SU-DHL-6 (cell line): ENCODE data around the gene UGGT2.
"Not testable (repeated sequence)": the region's sequence is repeated elsewhere in the genome, so short reads cannot be mapped to it uniquely, and the experiment has no call there.

Experiments used
- H2AFZ ChIP-seq: fragments of 200-600 bp; sonication (generic); 2 replicates; pipeline ENCODE4 v1.6.1; 2014; ENCODE audit warnings: low read depth, mild to moderate bottlenecking, moderate library complexity, mixed read lengths, antibody characterized with exemption, low read length; ENCODE audit not compliant: severe bottlenecking
- H3F3A ChIP-seq: fragments of 200-600 bp; shearing (Covaris generic); 2 replicates; pipeline ENCODE4 v1.6.0; 2016; ENCODE audit warnings: antibody characterized with exemption, mild to moderate bottlenecking; ENCODE audit not compliant: insufficient read depth
- H3K27ac ChIP-seq: fragments of 200-600 bp; sonication (generic); 2 replicates; pipeline ENCODE4 v1.5.1; 2016; ENCODE audit warnings: low read depth, mild to moderate bottlenecking, low read length, moderate library complexity, mixed read lengths
- H3K27me3 ChIP-seq: fragments of 200-600 bp; sonication (generic), shearing (Covaris generic); 2 replicates; pipeline ENCODE4 v1.6.0; 2014; ENCODE audit warnings: mild to moderate bottlenecking, low read length
- H3K36me3 ChIP-seq: fragments of 200-600 bp; sonication (generic); 2 replicates; pipeline ENCODE4 v1.6.1; 2014; ENCODE audit warnings: mild to moderate bottlenecking, low read length, mixed read lengths
- H3K4me2 ChIP-seq: fragments of 300-600, 200-600 bp; shearing (Covaris generic), sonication (generic); 2 replicates; pipeline ENCODE4 v1.6.0; 2014; ENCODE audit warnings: low read length, low read depth, mild to moderate bottlenecking; ENCODE audit not compliant: poor library complexity, severe bottlenecking
- H3K4me3 ChIP-seq: fragments of 200-600 bp; sonication (generic); 2 replicates; pipeline ENCODE4 v1.5.1; 2014; ENCODE audit warnings: antibody characterized with exemption, low read length, mild to moderate bottlenecking, mixed read lengths; ENCODE audit not compliant: insufficient read depth, poor library complexity, severe bottlenecking
- H3K79me2 ChIP-seq: fragments of 200-600 bp; sonication (generic); 2 replicates; pipeline ENCODE4 v1.6.1; 2014; ENCODE audit warnings: mild to moderate bottlenecking, low read length, moderate library complexity; ENCODE audit not compliant: insufficient read depth
- H3K9ac ChIP-seq: fragments of 200-600 bp; sonication (generic); 2 replicates; pipeline ENCODE4 v1.7.0; 2014; ENCODE audit warnings: mild to moderate bottlenecking, low read length
- H3K9me2 ChIP-seq: fragments of 200-600 bp; sonication (generic); replicated peaks from 2 replicates; pipeline ENCODE4 v1.6.1; 2014; ENCODE audit warnings: low read length; ENCODE audit not compliant: insufficient read depth
- H3K9me3 ChIP-seq: fragments of 200-600 bp; sonication (generic); 2 replicates; pipeline ENCODE4 v1.6.1; 2014; ENCODE audit warnings: low read length, mixed read lengths; ENCODE audit not compliant: insufficient read depth
- H4K20me1 ChIP-seq: fragments of 200-600 bp; sonication (generic); 2 replicates; pipeline ENCODE4 v1.6.1; 2014; ENCODE audit warnings: low read depth, mild to moderate bottlenecking, antibody characterized with exemption, low read length, moderate library complexity, mixed read lengths
- EZH2phosphoT487 ChIP-seq: fragments of 200-600 bp; sonication (generic), shearing (Covaris generic); conservative IDR thresholded peaks from 2 replicates; pipeline ENCODE4 v1.6.1; 2018; ENCODE audit warnings: mild to moderate bottlenecking, antibody characterized with exemption, low read length, moderate library complexity, mixed read lengths
- TF ChIP-seq, protein P1 (sequence below): fragments of 200-600 bp; sonication (generic); IDR thresholded peaks from one replicate; pipeline ENCODE4 v1.5.1; 2017; ENCODE audit warnings: antibody characterized with exemption, mild to moderate bottlenecking, low read length, moderate library complexity; ENCODE audit not compliant: insufficient read depth, poor library complexity, severe bottlenecking

The UGGT2 gene

DNA sequence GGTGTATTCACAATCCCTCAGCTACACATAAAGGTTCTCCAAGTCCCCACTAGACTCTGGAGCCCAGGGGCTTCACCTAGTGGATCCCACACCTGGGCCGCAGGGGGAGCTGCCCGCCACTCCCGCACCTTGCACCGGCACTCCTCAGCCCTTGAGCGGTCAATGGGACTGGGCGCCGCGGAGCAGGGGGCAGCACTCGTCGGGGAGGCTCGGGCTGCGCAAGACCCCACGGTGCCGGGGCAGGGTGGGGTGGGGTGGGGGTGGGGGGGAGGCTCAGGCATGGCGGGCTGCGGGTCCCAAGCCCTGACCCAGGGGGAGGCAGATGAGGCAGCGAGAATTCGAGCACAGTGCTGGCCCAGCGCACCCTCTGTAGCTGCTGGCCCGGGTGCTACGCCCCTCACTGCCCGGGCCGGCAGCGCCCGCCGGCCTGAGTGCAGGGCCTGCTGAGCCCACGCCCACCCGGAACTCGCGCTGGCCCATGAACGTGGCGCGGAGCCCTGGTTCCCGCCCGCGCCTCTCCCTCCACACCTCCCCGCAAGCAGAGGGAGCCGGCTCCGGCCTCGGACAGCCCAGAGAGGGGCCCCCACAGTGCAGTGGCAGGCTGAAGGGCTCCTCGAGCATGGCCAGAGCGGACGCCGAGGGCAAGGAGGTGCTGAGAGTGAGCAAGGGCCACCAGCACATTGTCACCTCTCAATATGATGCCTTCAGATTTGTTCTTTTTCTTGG, 121.7 kb downstream of the UGGT2 start:
- Histone ChIP-seq H3F3A (no peaks in the 10 kb centered on the region), H3K36me3 (peaks cover 3% of the 10 kb centered on the region; the same call in 1 of the 2 replicates), H3K27me3 (no peaks in the 10 kb centered on the region), H3K79me2 (no peaks in the 10 kb centered on the region), H3K9ac (no peak overlapping the region), H4K20me1 (no peaks in the 10 kb centered on the region), H3K4me2 (no peak overlapping the region), H3K27ac (no peak overlapping the region), H3K9me3 (no peaks in the 10 kb centered on the region), H3K4me3 (no peak overlapping the region), H3K9me2 (no peaks in the 10 kb centered on the region), H2AFZ (no peak overlapping the region)
- TF ChIP-seq, protein P1, sequence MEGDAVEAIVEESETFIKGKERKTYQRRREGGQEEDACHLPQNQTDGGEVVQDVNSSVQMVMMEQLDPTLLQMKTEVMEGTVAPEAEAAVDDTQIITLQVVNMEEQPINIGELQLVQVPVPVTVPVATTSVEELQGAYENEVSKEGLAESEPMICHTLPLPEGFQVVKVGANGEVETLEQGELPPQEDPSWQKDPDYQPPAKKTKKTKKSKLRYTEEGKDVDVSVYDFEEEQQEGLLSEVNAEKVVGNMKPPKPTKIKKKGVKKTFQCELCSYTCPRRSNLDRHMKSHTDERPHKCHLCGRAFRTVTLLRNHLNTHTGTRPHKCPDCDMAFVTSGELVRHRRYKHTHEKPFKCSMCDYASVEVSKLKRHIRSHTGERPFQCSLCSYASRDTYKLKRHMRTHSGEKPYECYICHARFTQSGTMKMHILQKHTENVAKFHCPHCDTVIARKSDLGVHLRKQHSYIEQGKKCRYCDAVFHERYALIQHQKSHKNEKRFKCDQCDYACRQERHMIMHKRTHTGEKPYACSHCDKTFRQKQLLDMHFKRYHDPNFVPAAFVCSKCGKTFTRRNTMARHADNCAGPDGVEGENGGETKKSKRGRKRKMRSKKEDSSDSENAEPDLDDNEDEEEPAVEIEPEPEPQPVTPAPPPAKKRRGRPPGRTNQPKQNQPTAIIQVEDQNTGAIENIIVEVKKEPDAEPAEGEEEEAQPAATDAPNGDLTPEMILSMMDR, result no peak
- TF ChIP-seq EZH2phosphoT487, result no peak

DNA sequence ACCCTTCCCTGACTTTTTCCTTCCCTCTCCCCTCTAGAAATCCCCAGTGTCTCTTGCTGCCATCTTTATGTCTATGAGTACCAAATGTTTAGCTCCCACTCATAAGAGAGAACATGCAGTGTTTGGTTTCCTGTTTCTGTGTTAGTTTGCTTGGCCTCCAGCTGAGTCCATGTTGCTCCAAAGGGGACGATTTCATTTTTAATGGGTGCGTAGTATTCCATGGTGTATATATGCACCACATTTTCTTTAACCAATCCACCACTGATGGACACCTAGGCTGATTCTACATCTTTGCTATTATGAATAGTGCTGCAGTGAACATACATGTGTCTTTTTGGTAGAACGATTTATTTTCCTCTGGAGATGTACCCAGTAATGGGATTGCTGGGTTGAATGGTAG, 123.8 kb downstream of the UGGT2 start:
- Histone ChIP-seq H3K9me2 (no peaks in the 10 kb centered on the region), H3K27me3 (no peaks in the 10 kb centered on the region), H3K36me3 (peaks cover 5% of the 10 kb centered on the region; the same call in 1 of the 2 replicates), H3F3A (no peaks in the 10 kb centered on the region), H3K9ac (no peak overlapping the region), H2AFZ (no peak overlapping the region), H3K79me2 (no peaks in the 10 kb centered on the region), H4K20me1 (no peaks in the 10 kb centered on the region), H3K4me3 (no peak overlapping the region), H3K27ac (no peak overlapping the region), H3K4me2 (no peak overlapping the region), H3K9me3 (no peaks in the 10 kb centered on the region)
- no peak for TF ChIP-seq EZH2phosphoT487
- TF ChIP-seq, protein P1, result no peak

DNA sequence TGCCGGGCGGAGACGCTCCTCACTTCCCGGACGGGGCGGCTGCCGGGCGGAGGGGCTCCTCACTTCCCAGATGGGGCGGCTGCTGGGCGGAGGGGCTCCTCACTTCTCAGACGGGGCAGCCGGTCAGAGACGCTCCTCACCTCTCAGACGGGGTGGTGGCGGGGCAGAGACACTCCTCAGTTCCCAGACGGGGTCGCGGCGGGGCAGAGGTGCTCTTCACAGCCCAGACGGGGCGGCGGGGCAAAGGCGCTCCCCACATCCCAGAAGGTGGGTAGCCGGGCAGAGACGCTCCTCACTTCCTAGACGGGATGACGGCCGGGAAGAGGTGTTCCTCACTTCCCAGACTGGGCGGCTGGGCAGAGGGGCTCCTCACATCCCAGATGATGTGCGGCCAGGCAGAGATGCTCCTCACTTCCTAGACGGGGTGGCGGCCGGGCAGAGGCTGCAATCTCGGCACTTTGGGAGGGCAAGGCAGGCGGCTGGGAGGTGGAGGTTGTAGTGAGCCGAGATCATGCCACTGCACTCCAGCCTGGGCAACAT, 124.8 kb downstream of the UGGT2 start:
- H3K9ac ChIP-seq, H3K79me2 ChIP-seq, H3K27ac ChIP-seq, H4K20me1 ChIP-seq, H3K27me3 ChIP-seq, H3K9me3 ChIP-seq, H3K4me3 ChIP-seq, H3K9me2 ChIP-seq, H3F3A ChIP-seq, H3K36me3 ChIP-seq, H2AFZ ChIP-seq, H3K4me2 ChIP-seq: not testable (repeated sequence)

DNA sequence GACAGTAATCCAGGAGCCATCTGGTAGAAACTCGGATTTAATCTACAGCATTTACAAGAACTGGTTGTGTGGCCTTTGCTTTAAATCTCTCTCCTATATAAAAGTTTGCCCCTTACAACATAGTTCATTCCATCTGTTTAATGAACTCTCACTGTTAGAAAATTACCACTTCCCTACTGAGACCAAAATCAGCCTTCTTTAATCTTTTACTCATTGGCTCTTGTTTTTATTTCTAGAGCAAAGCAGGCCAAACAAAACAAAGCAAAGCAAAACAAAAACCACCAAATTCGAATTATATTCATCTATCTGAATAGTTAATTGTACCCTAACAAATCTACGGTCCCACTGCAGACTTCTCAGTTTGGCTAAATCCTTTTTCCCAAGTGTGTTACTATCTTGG, 127.0 kb downstream of the UGGT2 start:
- TF ChIP-seq, protein P1, result no peak
- no peak for TF ChIP-seq EZH2phosphoT487
- H3K36me3 ChIP-seq, result peaks cover 5% of the 10 kb centered on the region; the same call in 1 of the 2 replicates

More for the DNA sequence above, 127.0 kb downstream of the UGGT2 start:
- Histone ChIP-seq H3K27ac (no peak overlapping the region), H3K4me2 (no peak overlapping the region), H3K9ac (no peak overlapping the region), H3K9me2 (no peaks in the 10 kb centered on the region), H3K4me3 (no peak overlapping the region), H4K20me1 (no peaks in the 10 kb centered on the region), H2AFZ (no peak overlapping the region), H3F3A (no peaks in the 10 kb centered on the region), H3K9me3 (no peaks in the 10 kb centered on the region), H3K79me2 (no peaks in the 10 kb centered on the region), H3K27me3 (no peaks in the 10 kb centered on the region)
